H9 (cell line): ENCODE results near the gene FYN. TPM values are rescaled to one million over a fixed set of nuclear protein-coding genes. Genes with fewer than 3 reads are reported as not detected.

Experiments used
- DNase-seq: peaks from one replicate; pipeline ENCODE4 v3.0.0-alpha.2; 2017
- H2AFZ ChIP-seq: one replicate; pipeline ENCODE4 v1.6.1; 2013; ENCODE audit warnings: mild to moderate bottlenecking, low read length, control low read depth, moderate library complexity
- H2AK5ac ChIP-seq: 2 replicates; pipeline ENCODE4 v1.6.1; 2013; ENCODE audit warnings: low read length, control low read depth, mixed read lengths; ENCODE audit not compliant: insufficient read length
- H2BK120ac ChIP-seq: one replicate; pipeline ENCODE4 v1.6.1; 2013; ENCODE audit warnings: low read depth, mild to moderate bottlenecking, low read length, control low read depth, inconsistent platforms; ENCODE audit not compliant: poor library complexity, severe bottlenecking
- H2BK12ac ChIP-seq: 2 replicates; pipeline ENCODE4 v1.6.1; 2013; ENCODE audit warnings: low read length, control low read depth, mixed read lengths, low read depth; ENCODE audit not compliant: insufficient read length
- H2BK15ac ChIP-seq: 2 replicates; pipeline ENCODE4 v1.6.1; 2013; ENCODE audit warnings: low read depth, low read length, control low read depth
- H2BK20ac ChIP-seq: one replicate; pipeline ENCODE4 v1.6.1; 2013; ENCODE audit warnings: low read depth, mild to moderate bottlenecking, low read length, control low read depth, inconsistent platforms; ENCODE audit not compliant: poor library complexity, severe bottlenecking
- H2BK5ac ChIP-seq: 2 replicates; pipeline ENCODE4 v1.6.1; 2013; ENCODE audit warnings: low read length, control low read depth, mixed read lengths; ENCODE audit not compliant: insufficient read length
- H3K14ac ChIP-seq: 2 replicates; pipeline ENCODE4 v1.6.1; 2013; ENCODE audit warnings: low read length, control low read depth; ENCODE audit not compliant: insufficient read depth
- H3K18ac ChIP-seq: 2 replicates; pipeline ENCODE4 v1.6.1; 2013; ENCODE audit warnings: low read depth, mild to moderate bottlenecking, mixed read lengths, low read length, control low read depth; ENCODE audit not compliant: insufficient read length
- H3K23ac ChIP-seq: 2 replicates; pipeline ENCODE4 v1.6.1; 2013; ENCODE audit warnings: low read length, control low read depth, mixed read lengths, low read depth; ENCODE audit not compliant: insufficient read length
- H3K23me2 ChIP-seq: 2 replicates; pipeline ENCODE4 v1.6.1; 2013; ENCODE audit warnings: low read depth, mild to moderate bottlenecking, mixed read lengths, low read length, control low read depth; ENCODE audit not compliant: insufficient read length, poor library complexity, severe bottlenecking
- H3K27ac ChIP-seq: 2 replicates; pipeline ENCODE4 v1.5.1; 2013; ENCODE audit warnings: low read length, control low read depth, mixed read lengths, low read depth; ENCODE audit not compliant: insufficient read length
- H3K27me3 ChIP-seq: 2 replicates; pipeline ENCODE4 v1.6.1; 2013; ENCODE audit warnings: low read length, control low read depth, inconsistent platforms; ENCODE audit not compliant: insufficient read depth
- H3K4ac ChIP-seq: 2 replicates; pipeline ENCODE4 v1.6.1; 2013; ENCODE audit warnings: low read depth, mild to moderate bottlenecking, control low read depth, inconsistent platforms, low read length, moderate library complexity
- H3K4me1 ChIP-seq: 2 replicates; pipeline ENCODE4 v1.6.1; 2013; ENCODE audit warnings: low read length, control low read depth, inconsistent platforms; ENCODE audit not compliant: insufficient read depth
- H3K4me2 ChIP-seq: 2 replicates; pipeline ENCODE4 v1.6.1; 2013; ENCODE audit warnings: low read length, control low read depth, mixed read lengths; ENCODE audit not compliant: insufficient read length, insufficient read depth
- H3K56ac ChIP-seq: 2 replicates; pipeline ENCODE4 v1.6.1; 2013; ENCODE audit warnings: low read depth, mild to moderate bottlenecking, mixed read lengths, low read length, control low read depth; ENCODE audit not compliant: insufficient read length
- H3K79me1 ChIP-seq: 2 replicates; pipeline ENCODE4 v1.6.1; 2013; ENCODE audit warnings: low read depth, mild to moderate bottlenecking, moderate library complexity, low read length, control low read depth, inconsistent platforms; ENCODE audit not compliant: insufficient read depth, poor library complexity, severe bottlenecking
- H3K79me2 ChIP-seq: 2 replicates; pipeline ENCODE4 v1.6.1; 2013; ENCODE audit warnings: low read length, control low read depth, inconsistent platforms; ENCODE audit not compliant: insufficient read depth
- H3K9ac ChIP-seq: 2 replicates; pipeline ENCODE4 v1.6.1; 2013; ENCODE audit warnings: low read length, control low read depth, mixed read lengths; ENCODE audit not compliant: insufficient read length; ENCODE audit errors: extremely low read depth
- H3K9me3 ChIP-seq: one replicate; pipeline ENCODE4 v1.6.1; 2013; ENCODE audit warnings: low read depth, low read length, inconsistent platforms; ENCODE audit not compliant: control insufficient read depth
- H3T11ph ChIP-seq: one replicate; pipeline ENCODE4 v1.6.1; 2013; ENCODE audit warnings: mild to moderate bottlenecking, low read length, control low read depth, inconsistent platforms
- H4K20me1 ChIP-seq: one replicate; pipeline ENCODE4 v1.6.1; 2013; ENCODE audit not compliant: control insufficient read depth, insufficient read length, insufficient read depth
- H4K5ac ChIP-seq: 2 replicates; pipeline ENCODE4 v1.6.1; 2013; ENCODE audit warnings: low read depth, mild to moderate bottlenecking, mixed read lengths, low read length, control low read depth; ENCODE audit not compliant: insufficient read length
- H4K8ac ChIP-seq: replicated peaks from 2 replicates; pipeline ENCODE4 v1.6.1; 2013; ENCODE audit warnings: low read length, control low read depth, mixed read lengths, low read depth; ENCODE audit not compliant: insufficient read length
- H4K91ac ChIP-seq: 2 replicates; pipeline ENCODE4 v1.6.1; 2013; ENCODE audit warnings: low read depth, mild to moderate bottlenecking, moderate library complexity, mixed read lengths, low read length, control low read depth; ENCODE audit not compliant: insufficient read length
- H3K27ac Mint-ChIP-seq, 3 experiments: 2 replicates in 2 of 3; 3 replicates in 1 of 3; pipeline ENCODE4 v1.8.0; 2020 to 2021; ENCODE audit warnings: mixed read lengths in 3 of 3, mild to moderate bottlenecking in 1 of 3, moderate library complexity in 1 of 3
- H3K27me3 Mint-ChIP-seq: 2 replicates; pipeline ENCODE4 v1.8.0; 2021; ENCODE audit warnings: low read depth, mild to moderate bottlenecking, moderate library complexity, mixed read lengths
- H3K36me3 Mint-ChIP-seq, 3 experiments: 2 replicates in 2 of 3; 3 replicates in 1 of 3; pipeline ENCODE4 v1.8.0; 2020 to 2021; ENCODE audit warnings: low read depth in 3 of 3, mixed read lengths in 3 of 3; ENCODE audit not compliant: insufficient read depth in 1 of 3
- H3K4me1 Mint-ChIP-seq, 2 experiments: 2 replicates each; pipeline ENCODE4 v1.8.0; 2020; ENCODE audit warnings: mixed read lengths in 2 of 2
- H3K4me3 Mint-ChIP-seq, 2 experiments: 2 replicates in 1 of 2; 3 replicates in 1 of 2; pipeline ENCODE4 v1.8.0; 2020 to 2021; ENCODE audit warnings: mild to moderate bottlenecking in 2 of 2, mixed read lengths in 2 of 2, moderate library complexity in 1 of 2
- H3K9me3 Mint-ChIP-seq, 2 experiments: 2 replicates in 1 of 2; 3 replicates in 1 of 2; pipeline ENCODE4 v1.8.0; 2020; ENCODE audit warnings: mild to moderate bottlenecking in 2 of 2, mixed read lengths in 2 of 2, moderate library complexity in 1 of 2
- WGBS: extraction: QIAGEN DNeasy Blood & Tissue Kit; methylation state at CpG from one replicate; pipeline ENCODE4 v1.1.7; 2013; ENCODE audit warnings: missing lambda C conversion rate, low lambda C conversion rate, mixed read lengths; ENCODE audit not compliant: insufficient read length; ENCODE audit errors: extremely low coverage; 5-methylcytosine and 5-hydroxymethylcytosine counted together
- total RNA-seq: library from RNA; stranded (reverse); gene quantifications from 2 replicates; pipeline ENCODE4 v1.2.1, GENCODE V29; 2021
- TF ChIP-seq, protein P1 (sequence below): fragments of 200-600 bp; sonication (generic); conservative IDR thresholded peaks from 3 replicates; pipeline ENCODE4 v1.8.0; 2021; ENCODE audit warnings: antibody characterized with exemption, mild to moderate bottlenecking

The FYN gene
- total RNA-seq, 1 experiment from 2014 or later: 64.8 TPM

DNA sequence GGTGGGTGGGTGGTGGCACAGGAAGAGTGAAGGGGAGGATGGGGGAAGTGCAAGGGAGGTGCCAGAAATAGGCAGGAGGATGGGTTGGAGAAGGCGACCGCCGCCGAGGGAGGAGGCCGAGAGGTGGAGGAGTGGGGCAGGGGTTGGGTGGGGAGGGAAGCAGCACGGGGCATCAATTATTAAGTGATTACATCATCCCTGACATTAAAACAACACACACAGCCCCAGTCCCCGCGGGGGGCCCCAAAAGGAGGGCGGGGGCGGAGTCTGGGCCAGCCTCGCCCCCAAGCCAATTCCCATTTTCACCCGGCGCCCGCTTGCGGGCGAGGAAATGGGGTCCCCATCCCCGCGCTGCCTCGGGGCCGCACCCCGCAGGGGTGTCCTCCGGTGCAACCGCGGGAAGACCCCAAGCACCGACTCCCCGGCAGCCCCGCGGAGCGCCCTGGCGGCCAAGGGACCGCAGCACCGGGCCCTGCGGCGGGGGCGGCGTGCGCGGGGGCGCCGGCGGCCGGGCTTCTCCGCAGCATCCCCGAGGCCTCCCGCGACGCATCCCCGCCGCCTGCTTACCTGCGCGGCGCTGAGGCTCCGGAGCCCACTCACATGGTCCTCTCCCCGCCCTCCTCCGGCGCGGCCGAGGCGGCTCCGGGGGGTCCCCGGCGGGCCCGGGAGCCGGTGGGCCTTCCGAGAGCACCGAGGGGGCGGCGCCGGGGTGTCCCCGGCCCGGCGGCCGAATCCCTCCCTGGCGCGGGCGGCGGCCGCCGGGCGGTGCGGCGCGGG, 663 bp downstream of the FYN start:
- H2BK120ac ChIP-seq: no peak overlapping the region
- H3K36me3 Mint-ChIP-seq: no peaks in the 10 kb centered on the region; a peak in 1 of 7 replicates
- DNase-seq: peak; percentile 49
- no peak overlapping the region for H3K14ac ChIP-seq
- H3K23me2 ChIP-seq: peaks cover 17% of the 10 kb centered on the region
- H3K27me3 ChIP-seq: no peaks in the 10 kb centered on the region
- H2BK20ac ChIP-seq: no peak overlapping the region
- H3K9ac ChIP-seq: peak overlapping the region; percentile 48
- no peak overlapping the region for H2AFZ ChIP-seq
- no peak overlapping the region for H4K91ac ChIP-seq
- H3K4me1 Mint-ChIP-seq: peaks cover 46 to 49% of the 10 kb centered on the region in 2 experiments
- H3K27ac Mint-ChIP-seq: peak overlapping the region; percentile 49 to 98 (median 90); a peak in 4 of 7 replicates
- no peak overlapping the region for H2AK5ac ChIP-seq
- no peaks in the 10 kb centered on the region for H4K20me1 ChIP-seq
- H3T11ph ChIP-seq: no peak overlapping the region
- no peaks in the 10 kb centered on the region for H3K79me1 ChIP-seq
- H3K4me3 Mint-ChIP-seq: peak overlapping the region; percentile 83 to 96
- no peak overlapping the region for H3K18ac ChIP-seq
- H3K4ac ChIP-seq: no peak overlapping the region
- no peak overlapping the region for H2BK15ac ChIP-seq
- H3K27ac ChIP-seq: no peak overlapping the region
- H3K4me1 ChIP-seq: peaks cover 4% of the 10 kb centered on the region; the same call in 1 of the 2 replicates
- peaks cover 0 to 3% of the 10 kb centered on the region in 2 experiments; a peak in 1 of 5 replicates for H3K9me3 Mint-ChIP-seq
- WGBS: no CpG with 5 or more reads among the region's 83 CpGs
- H4K8ac ChIP-seq: no peak overlapping the region
- H3K9me3 ChIP-seq: no peaks in the 10 kb centered on the region
- H2BK12ac ChIP-seq: no peak overlapping the region
- TF ChIP-seq, protein P1, sequence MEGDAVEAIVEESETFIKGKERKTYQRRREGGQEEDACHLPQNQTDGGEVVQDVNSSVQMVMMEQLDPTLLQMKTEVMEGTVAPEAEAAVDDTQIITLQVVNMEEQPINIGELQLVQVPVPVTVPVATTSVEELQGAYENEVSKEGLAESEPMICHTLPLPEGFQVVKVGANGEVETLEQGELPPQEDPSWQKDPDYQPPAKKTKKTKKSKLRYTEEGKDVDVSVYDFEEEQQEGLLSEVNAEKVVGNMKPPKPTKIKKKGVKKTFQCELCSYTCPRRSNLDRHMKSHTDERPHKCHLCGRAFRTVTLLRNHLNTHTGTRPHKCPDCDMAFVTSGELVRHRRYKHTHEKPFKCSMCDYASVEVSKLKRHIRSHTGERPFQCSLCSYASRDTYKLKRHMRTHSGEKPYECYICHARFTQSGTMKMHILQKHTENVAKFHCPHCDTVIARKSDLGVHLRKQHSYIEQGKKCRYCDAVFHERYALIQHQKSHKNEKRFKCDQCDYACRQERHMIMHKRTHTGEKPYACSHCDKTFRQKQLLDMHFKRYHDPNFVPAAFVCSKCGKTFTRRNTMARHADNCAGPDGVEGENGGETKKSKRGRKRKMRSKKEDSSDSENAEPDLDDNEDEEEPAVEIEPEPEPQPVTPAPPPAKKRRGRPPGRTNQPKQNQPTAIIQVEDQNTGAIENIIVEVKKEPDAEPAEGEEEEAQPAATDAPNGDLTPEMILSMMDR: peak; percentile 16; the same call in 1 of the 3 replicates
- peaks cover 7% of the 10 kb centered on the region for H3K27me3 Mint-ChIP-seq
- no peak overlapping the region for H2BK5ac ChIP-seq
- no peak overlapping the region for H3K23ac ChIP-seq
- H3K4me2 ChIP-seq: peak overlapping the region; percentile 93
- peaks cover 14% of the 10 kb centered on the region; the same call in 1 of the 2 replicates for H3K79me2 ChIP-seq
- no peak overlapping the region for H4K5ac ChIP-seq
- no peak overlapping the region for H3K56ac ChIP-seq
